GM23338 (cell line): Measurements from ENCODE around the gene CACNA2D2. TPM values are rescaled to one million over a fixed set of nuclear protein-coding genes. Genes with fewer than 3 reads are reported as not detected.

Experiments used
- ATAC-seq: fragments of 200-7000 bp; cut with Tn5 transposase; 3 replicates; pipeline ENCODE4 v1.9.1; 2020
- DNase-seq: peaks from one replicate; pipeline ENCODE4 v3.0.0-alpha.2; 2015; ENCODE audit warnings: low spot score
- H2AFZ ChIP-seq: fragments of 200-600 bp; sonication (generic); 2 replicates; pipeline ENCODE4 v1.8.0; 2016; ENCODE audit warnings: antibody characterized with exemption, mild to moderate bottlenecking, moderate library complexity
- H3F3A ChIP-seq: fragments of 200-600 bp; sonication (generic); replicated peaks from 2 replicates; pipeline ENCODE4 v1.8.0; 2017; ENCODE audit warnings: antibody characterized with exemption, mixed run types, low read depth
- H3K27ac ChIP-seq: fragments of 200-600 bp; sonication (generic); 2 replicates; pipeline ENCODE4 v1.6.1; 2016; ENCODE audit warnings: low read depth
- H3K27me3 ChIP-seq: fragments of 200-600 bp; sonication (generic); 2 replicates; pipeline ENCODE4 v1.8.0; 2016; ENCODE audit warnings: mild to moderate bottlenecking, mixed run types, moderate library complexity; ENCODE audit not compliant: insufficient read depth
- H3K36me3 ChIP-seq: fragments of 200-600 bp; sonication (generic); 2 replicates; pipeline ENCODE4 v1.8.0; 2016; ENCODE audit warnings: mild to moderate bottlenecking; ENCODE audit not compliant: insufficient read depth
- H3K4me1 ChIP-seq: fragments of 200-600 bp; sonication (generic); 2 replicates; pipeline ENCODE4 v1.8.0; 2016; ENCODE audit warnings: mild to moderate bottlenecking, moderate library complexity; ENCODE audit not compliant: insufficient read depth
- H3K4me2 ChIP-seq: fragments of 200-600 bp; sonication (generic); 2 replicates; pipeline ENCODE4 v1.7.1; 2017; ENCODE audit warnings: mixed run types
- H3K4me3 ChIP-seq: fragments of 200-600 bp; sonication (generic); 2 replicates; pipeline ENCODE4 v1.6.1; 2016; ENCODE audit warnings: mixed run types
- H3K79me2 ChIP-seq: fragments of 200-600 bp; sonication (generic); replicated peaks from 2 replicates; pipeline ENCODE4 v1.8.0; 2017; ENCODE audit warnings: mild to moderate bottlenecking; ENCODE audit not compliant: insufficient read depth
- H3K9me2 ChIP-seq: fragments of 200-600 bp; sonication (generic); 2 replicates; pipeline ENCODE4 v1.8.0; 2017; ENCODE audit not compliant: insufficient read depth
- H4K20me1 ChIP-seq: fragments of 200-600 bp; sonication (generic); replicated peaks from 2 replicates; pipeline ENCODE4 v1.8.0; 2017; ENCODE audit warnings: mild to moderate bottlenecking; ENCODE audit not compliant: insufficient read depth
- H3K27ac Mint-ChIP-seq: 2 replicates; pipeline ENCODE4 v1.8.0; 2020; ENCODE audit warnings: inconsistent platforms, mild to moderate bottlenecking, moderate library complexity, mixed read lengths
- H3K27me3 Mint-ChIP-seq: 3 replicates; pipeline ENCODE4 v1.8.0; 2022; ENCODE audit warnings: low read depth, mild to moderate bottlenecking, moderate library complexity, mixed read lengths, inconsistent platforms; ENCODE audit not compliant: insufficient read depth, poor library complexity
- H3K36me3 Mint-ChIP-seq: 3 replicates; pipeline ENCODE4 v1.8.0; 2021; ENCODE audit warnings: low read depth, mild to moderate bottlenecking, inconsistent platforms, moderate library complexity, mixed read lengths
- H3K4me1 Mint-ChIP-seq: 3 replicates; pipeline ENCODE4 v1.8.0; 2020; ENCODE audit warnings: mild to moderate bottlenecking, inconsistent platforms, mixed read lengths
- H3K4me3 Mint-ChIP-seq: 3 replicates; pipeline ENCODE4 v1.8.0; 2021; ENCODE audit warnings: moderate library complexity, mild to moderate bottlenecking, inconsistent platforms, mixed read lengths
- H3K9me3 Mint-ChIP-seq: 3 replicates; pipeline ENCODE4 v1.8.0; 2020; ENCODE audit warnings: moderate library complexity, mild to moderate bottlenecking, inconsistent platforms, mixed read lengths
- CREB1 ChIP-seq: fragments of 250-450 bp; sonication (Bioruptor Pico); IDR thresholded peaks from 2 replicates; pipeline ENCODE4 v1.5.0; 2020; ENCODE audit warnings: low read depth, mild to moderate bottlenecking, moderate library complexity
- CTCF ChIP-seq, 2 experiments: fragments of 200-600 bp in 1 of 2; sonication (generic) in 1 of 2; conservative IDR thresholded peaks; 2 replicates each; pipeline versions ENCODE4 v1.5.1 to v1.6.1; 2016 to 2017; ENCODE audit warnings: antibody characterized with exemption in 2 of 2, low read depth in 2 of 2, mild to moderate bottlenecking in 2 of 2, moderate library complexity in 1 of 2
- ETS1 ChIP-seq: IDR thresholded peaks from 2 replicates; pipeline ENCODE4 v1.6.1; 2016; ENCODE audit warnings: antibody characterized with exemption
- EZH2 ChIP-seq: fragments of 200-600 bp; sonication (generic); IDR thresholded peaks from one replicate; pipeline ENCODE4 v1.8.0; 2017; ENCODE audit warnings: antibody characterized with exemption, mild to moderate bottlenecking, low read depth; ENCODE audit not compliant: unreplicated experiment
- EZH2phosphoT487 ChIP-seq: fragments of 200-600 bp; sonication (generic); IDR thresholded peaks from one replicate; pipeline ENCODE4 v1.8.1; 2018; ENCODE audit warnings: antibody characterized with exemption; ENCODE audit not compliant: unreplicated experiment
- JUNB ChIP-seq: IDR thresholded peaks from one replicate; pipeline ENCODE4 v1.6.1; 2016; ENCODE audit warnings: antibody characterized with exemption; ENCODE audit not compliant: unreplicated experiment
- NANOG ChIP-seq: IDR thresholded peaks from 2 replicates; pipeline ENCODE4 v1.6.1; 2016; ENCODE audit warnings: antibody characterized with exemption, borderline replicate concordance
- POLR2AphosphoS5 ChIP-seq: IDR thresholded peaks from 2 replicates; pipeline ENCODE4 v1.6.1; 2016; ENCODE audit warnings: antibody characterized with exemption, low read depth
- REST ChIP-seq: IDR thresholded peaks from one replicate; pipeline ENCODE4 v1.6.1; 2018; ENCODE audit warnings: antibody characterized with exemption; ENCODE audit not compliant: unreplicated experiment
- STAT1 ChIP-seq: IDR thresholded peaks from one replicate; pipeline ENCODE4 v1.6.1; 2016; ENCODE audit warnings: antibody characterized with exemption; ENCODE audit not compliant: unreplicated experiment
- ZNF114 ChIP-seq: fragments of 250-450 bp; sonication (Bioruptor Pico); IDR thresholded peaks from 2 replicates; pipeline ENCODE4 v1.5.0; 2020; ENCODE audit warnings: mild to moderate bottlenecking, moderate library complexity
- ZNF331 ChIP-seq: fragments of 250-450 bp; sonication (Bioruptor Pico); IDR thresholded peaks from 2 replicates; pipeline ENCODE4 v1.5.0; 2020; ENCODE audit warnings: low read depth, mild to moderate bottlenecking, moderate library complexity
- ZNF462 ChIP-seq: fragments of 250-450 bp; sonication (Bioruptor Pico); IDR thresholded peaks from 2 replicates; pipeline ENCODE4 v1.5.0; 2020; ENCODE audit warnings: mild to moderate bottlenecking, moderate library complexity
- polyA plus RNA-seq: library from polyadenylated mRNA; unstranded; fragments of >200 nt; fragmentation: Nextera tagmentation; extraction: Ambion mirVana; gene quantifications from 2 replicates; pipeline ENCODE4 v1.2.1, GENCODE V29; 2016
- total RNA-seq: library from RNA; depleted of rRNA; stranded (reverse); fragments of >200 nt; shearing (Covaris generic); gene quantifications from 2 replicates; pipeline ENCODE4 v1.2.3, GENCODE V29; 2014

Gene CACNA2D2
- total and polyA plus RNA-seq, 2 experiments from 2014 or later: 4.7 to 11.4 TPM

GRCh38 chr3:50447290-50447840 is 56.1 kb downstream of the CACNA2D2 start:
- no peaks in the 10 kb centered on the region for H3K36me3 Mint-ChIP-seq
- H3K4me3 Mint-ChIP-seq: no peak overlapping the region
- H3K79me2 ChIP-seq: no peaks in the 10 kb centered on the region
- H3K27me3 ChIP-seq: no peaks in the 10 kb centered on the region
- H3K36me3 ChIP-seq: no peaks in the 10 kb centered on the region; the same call in 1 of the 2 replicates
- no peak for TF ChIP-seq NANOG
- no peak for TF ChIP-seq ZNF331 (CRISPR knock-in tag)
- TF ChIP-seq EZH2phosphoT487: no peak
- TF ChIP-seq JUNB: no peak
- no peak for TF ChIP-seq ZNF114 (CRISPR knock-in tag)
- no peak for TF ChIP-seq CREB1 (CRISPR knock-in tag)
- no peak for TF ChIP-seq ZNF462 (CRISPR knock-in tag)
- TF ChIP-seq POLR2AphosphoS5: no peak
- no peak for TF ChIP-seq STAT1
- no peak for TF ChIP-seq ETS1
- TF ChIP-seq REST: no peak
- no peak for TF ChIP-seq EZH2
- no peak for TF ChIP-seq CTCF (conservative IDR thresholded peaks at IDR 0.05; ENCODE audit: low read depth in 2 of 2)
- no peaks in the 10 kb centered on the region for H3K9me3 Mint-ChIP-seq
- no peaks in the 10 kb centered on the region for H3K9me2 ChIP-seq
- no peaks in the 10 kb centered on the region for H3F3A ChIP-seq
- H3K27me3 Mint-ChIP-seq: peaks cover 12% of the 10 kb centered on the region
- no peak for DNase-seq
- no peak overlapping the region for H3K27ac Mint-ChIP-seq
- peaks cover 21% of the 10 kb centered on the region for H3K4me1 Mint-ChIP-seq
- H3K4me2 ChIP-seq: no peak overlapping the region
- H3K4me1 ChIP-seq: peaks cover 15% of the 10 kb centered on the region; the same call in 1 of the 2 replicates
- H2AFZ ChIP-seq: no peak overlapping the region
- H3K27ac ChIP-seq: no peak overlapping the region
- no peak overlapping the region for H3K4me3 ChIP-seq
- no peaks in the 10 kb centered on the region for H4K20me1 ChIP-seq
- no peak for ATAC-seq
